HepG2 (cell line): ENCODE results near the gene SPRED3. TPM values are rescaled to one million over a fixed set of nuclear protein-coding genes. Genes with fewer than 3 reads are reported as not detected.

Experiments
- ETV5 ChIP-seq: IDR thresholded peaks from 2 replicates; pipeline ENCODE4 v1.6.1; 2018; ENCODE audit warnings: missing biosample characterization, missing genetic modification reagents, inconsistent platforms, borderline replicate concordance
- HHEX ChIP-seq: IDR thresholded peaks from 2 replicates; pipeline ENCODE4 v1.6.1; 2016; ENCODE audit warnings: control low read depth
- MAFG ChIP-seq: sonication (generic); formaldehyde crosslinking; IDR thresholded peaks from 2 replicates; pipeline ENCODE4 v1.5.1; 2020; ENCODE audit warnings: mild to moderate bottlenecking, missing genetic modification reagents
- MTA3 ChIP-seq: sonication (generic); formaldehyde crosslinking; IDR thresholded peaks from 2 replicates; pipeline ENCODE4 v1.4.0; 2020; ENCODE audit warnings: missing genetic modification reagents
- RBAK ChIP-seq: sonication (generic); formaldehyde crosslinking; IDR thresholded peaks from 2 replicates; pipeline ENCODE4 v1.5.1; 2020; ENCODE audit warnings: mild to moderate bottlenecking, missing genetic modification reagents
- SIN3A ChIP-seq: IDR thresholded peaks from 2 replicates; pipeline ENCODE4 v1.6.1; 2011; ENCODE audit warnings: low read depth, mild to moderate bottlenecking, control low read depth, low read length, borderline replicate concordance
- ZFP36L1 ChIP-seq: sonication (generic); formaldehyde crosslinking; IDR thresholded peaks from 2 replicates; pipeline ENCODE4 v1.8.0; 2022; ENCODE audit warnings: mild to moderate bottlenecking, missing genetic modification reagents, moderate library complexity
- ZNF235 ChIP-seq: sonication (generic); formaldehyde crosslinking; IDR thresholded peaks from 2 replicates; pipeline ENCODE4 v1.8.1; 2023; ENCODE audit warnings: mild to moderate bottlenecking, missing genetic modification reagents, borderline replicate concordance
- ZNF567 ChIP-seq: sonication (generic); formaldehyde crosslinking; IDR thresholded peaks from 2 replicates; pipeline ENCODE4 v1.8.1; 2023; ENCODE audit warnings: mild to moderate bottlenecking, missing genetic modification reagents, borderline replicate concordance
- ZNF687 ChIP-seq: sonication (generic); formaldehyde crosslinking; IDR thresholded peaks from 2 replicates; pipeline ENCODE4 v1.5.1; 2020; ENCODE audit warnings: mild to moderate bottlenecking, missing genetic modification reagents, moderate library complexity
- ZSCAN22 ChIP-seq: sonication (generic); formaldehyde crosslinking; IDR thresholded peaks from 2 replicates; pipeline ENCODE4 v1.4.0; 2020; ENCODE audit warnings: mild to moderate bottlenecking, missing genetic modification reagents
- polyA plus RNA-seq, 8 experiments: library from polyadenylated mRNA; depleted of rRNA in 3 of 8; stranded (reverse) in 7 of 8; unstranded in 1 of 8; fragments of >200 nt; fragmentation: Illumina TruSeq in 4 of 8; extraction: Trizol in 4 of 8; gene quantifications; 2 replicates each; pipeline versions ENCODE4 v1.2.1 to v1.2.3, GENCODE V29; 2011 to 2016; ENCODE audit warnings: low read depth in 4 of 8, missing spikeins in 1 of 8, mixed read lengths in 1 of 8; ENCODE audit not compliant: insufficient read depth in 1 of 8
- total RNA-seq, 5 experiments: library from RNA; depleted of rRNA; stranded (reverse); fragments of >200 nt; fragmentation: Illumina TruSeq; extraction: Trizol; gene quantifications; 2 replicates each; pipeline ENCODE4 v1.2.3, GENCODE V29; 2016; ENCODE audit warnings: low read depth in 1 of 5
- TF ChIP-seq, protein P1 (sequence below): sonication (generic); formaldehyde crosslinking; IDR thresholded peaks from 2 replicates; pipeline ENCODE4 v1.8.1; 2023; ENCODE audit warnings: missing genetic modification reagents, inconsistent platforms, borderline replicate concordance
- TF ChIP-seq, protein P2 (sequence below): sonication (generic); formaldehyde crosslinking; IDR thresholded peaks from 2 replicates; pipeline ENCODE4 v1.5.0; 2020; ENCODE audit warnings: missing genetic modification reagents

Gene SPRED3
- total and polyA plus RNA-seq, 2 of the 13 experiments (the other 11 are each of a cell fraction or from before 2014, with no cell fraction given): 0.15 to 0.17 TPM

DNA sequence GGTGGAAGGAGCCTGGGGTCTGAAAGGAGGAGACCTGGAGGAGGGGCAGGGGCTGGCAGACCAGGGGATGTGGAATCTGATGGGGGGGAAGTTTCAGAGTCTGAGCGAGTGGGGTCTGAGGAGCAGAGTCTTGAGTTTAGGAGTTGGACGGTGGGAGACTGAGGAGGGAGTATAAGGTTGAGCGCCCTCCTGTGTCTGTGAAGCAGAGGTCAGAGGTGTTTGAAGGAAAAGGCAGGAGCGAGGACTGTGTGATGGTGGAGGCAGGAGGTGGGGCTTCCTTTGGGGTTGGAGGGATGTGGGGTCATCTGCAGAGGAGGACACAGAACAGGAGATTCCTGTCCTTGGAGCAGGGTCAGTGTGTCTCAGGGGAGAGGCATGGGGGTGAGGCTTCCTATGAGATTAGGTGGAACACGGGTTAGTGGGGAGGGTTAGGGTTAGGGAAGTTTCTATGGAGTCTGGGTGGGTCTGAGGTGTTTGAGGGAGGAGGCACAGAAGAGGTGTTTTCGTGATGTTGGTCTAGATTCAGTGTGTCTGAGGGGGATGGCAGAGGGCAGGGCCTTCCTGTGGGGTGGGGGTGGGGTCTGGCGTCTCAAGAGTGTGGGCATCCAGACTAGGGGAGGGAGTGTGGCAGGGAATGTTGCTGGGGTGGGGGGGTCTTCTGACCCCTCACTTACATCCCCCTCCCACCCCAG, 53.3 kb downstream of the SPRED3 start (continued):
- TF ChIP-seq ZFP36L1 (CRISPR knock-in tag) (no peak), MAFG (CRISPR knock-in tag) (no peak), ZNF687 (CRISPR knock-in tag) (no peak), RBAK (CRISPR knock-in tag) (no peak), SIN3A (no peak), HHEX (CRISPR knock-in tag) (no peak), ZSCAN22 (peak; percentile 93), MTA3 (no peak), ZNF567 (no peak), ZNF235 (CRISPR knock-in tag) (no peak), ETV5 (CRISPR knock-in tag) (no peak)
- TF ChIP-seq, protein P1, sequence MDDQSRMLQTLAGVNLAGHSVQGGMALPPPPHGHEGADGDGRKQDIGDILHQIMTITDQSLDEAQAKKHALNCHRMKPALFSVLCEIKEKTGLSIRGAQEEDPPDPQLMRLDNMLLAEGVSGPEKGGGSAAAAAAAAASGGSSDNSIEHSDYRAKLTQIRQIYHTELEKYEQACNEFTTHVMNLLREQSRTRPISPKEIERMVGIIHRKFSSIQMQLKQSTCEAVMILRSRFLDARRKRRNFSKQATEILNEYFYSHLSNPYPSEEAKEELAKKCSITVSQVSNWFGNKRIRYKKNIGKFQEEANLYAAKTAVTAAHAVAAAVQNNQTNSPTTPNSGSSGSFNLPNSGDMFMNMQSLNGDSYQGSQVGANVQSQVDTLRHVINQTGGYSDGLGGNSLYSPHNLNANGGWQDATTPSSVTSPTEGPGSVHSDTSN (CRISPR knock-in tag): no peak
- TF ChIP-seq, protein P2, sequence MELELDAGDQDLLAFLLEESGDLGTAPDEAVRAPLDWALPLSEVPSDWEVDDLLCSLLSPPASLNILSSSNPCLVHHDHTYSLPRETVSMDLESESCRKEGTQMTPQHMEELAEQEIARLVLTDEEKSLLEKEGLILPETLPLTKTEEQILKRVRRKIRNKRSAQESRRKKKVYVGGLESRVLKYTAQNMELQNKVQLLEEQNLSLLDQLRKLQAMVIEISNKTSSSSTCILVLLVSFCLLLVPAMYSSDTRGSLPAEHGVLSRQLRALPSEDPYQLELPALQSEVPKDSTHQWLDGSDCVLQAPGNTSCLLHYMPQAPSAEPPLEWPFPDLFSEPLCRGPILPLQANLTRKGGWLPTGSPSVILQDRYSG (CRISPR knock-in tag): no peak
